ENCODE measurements around the gene ZSCAN23.
"Not testable (repeated sequence)": the region's sequence is repeated elsewhere in the genome, so short reads cannot be mapped to it uniquely, and the experiment has no call there.

- not testable (repeated sequence) for TF ChIP-seq EP300 (conservative IDR thresholded peaks at IDR 0.05; ENCODE audit: poor library complexity, severe bottlenecking); CTCF (IDR thresholded peaks at IDR 0.05; ENCODE audit: poor library complexity, severe bottlenecking)
Observed at GRCh38 chr6:28444759-28445158, 1.5 kb upstream of the ZSCAN23 start.

Data from neural cell (in vitro differentiated cells).